GM21367 (cell line): ENCODE results near the gene STAT6.

Experiments
- ATAC-seq: cut with Tn5 transposase; IDR thresholded peaks from one replicate; pipeline ENCODE4 v1.9.1; 2021; ENCODE audit not compliant: unreplicated experiment

STAT6 gene

DNA sequence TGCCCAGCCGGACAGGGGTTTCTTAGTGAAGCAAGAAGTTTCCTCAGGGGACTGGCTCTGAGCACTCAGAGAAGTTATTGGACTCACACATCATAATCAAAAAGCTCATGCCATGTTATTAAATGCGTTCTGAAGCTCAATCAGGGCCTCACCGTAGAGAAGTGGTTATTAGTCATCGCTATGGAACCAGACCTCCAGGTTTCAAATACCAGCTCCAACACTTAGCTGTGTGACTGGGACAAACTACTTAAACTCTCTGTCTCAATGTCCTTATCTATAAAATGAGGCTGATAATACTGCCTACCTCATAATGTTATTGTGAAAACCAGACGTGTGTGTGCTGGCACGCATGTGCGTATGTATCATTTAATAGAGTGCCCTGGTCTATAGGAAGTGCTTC is 7.3 kb downstream of the STAT6 start:
- ATAC-seq: no peak

DNA sequence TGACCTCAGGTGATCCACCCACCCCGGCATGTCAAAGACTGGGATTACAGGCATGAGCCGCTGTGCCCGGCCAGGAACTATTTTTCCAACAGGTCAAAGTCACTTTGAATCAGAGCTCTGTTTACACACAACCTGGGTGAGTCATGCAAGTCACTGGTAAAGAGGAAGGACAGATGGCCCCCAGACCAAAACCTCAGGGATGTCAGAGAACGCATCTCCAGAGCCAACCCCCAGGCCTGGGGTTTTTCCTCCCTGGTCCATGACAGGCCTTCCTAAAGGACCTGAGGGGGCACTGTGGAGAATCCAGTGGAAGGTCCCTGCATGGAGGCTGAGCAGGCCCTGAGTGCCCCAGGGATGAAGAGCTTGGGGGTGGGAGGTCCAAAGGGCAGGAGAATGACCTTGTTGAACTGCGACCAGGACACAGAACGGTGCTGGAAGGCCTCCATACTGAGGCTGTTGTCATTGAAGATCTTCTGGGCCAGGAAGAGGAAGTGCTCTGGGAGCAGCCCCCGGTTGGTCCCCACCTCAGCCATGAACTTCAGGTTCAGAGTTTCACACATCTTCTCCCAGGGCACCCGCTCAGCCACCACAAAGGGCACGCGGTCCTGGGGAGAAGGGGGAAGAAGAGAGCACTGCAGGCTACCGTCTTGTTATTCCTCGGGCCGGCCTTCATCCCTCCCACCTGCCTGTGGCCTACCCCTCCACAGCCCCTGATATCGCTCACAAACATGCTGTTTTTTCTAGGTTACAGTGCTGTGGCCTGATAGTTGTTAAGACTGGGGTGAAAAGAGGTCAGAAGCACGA is 9.1 kb downstream of the STAT6 start:
- ATAC-seq: no peak

DNA sequence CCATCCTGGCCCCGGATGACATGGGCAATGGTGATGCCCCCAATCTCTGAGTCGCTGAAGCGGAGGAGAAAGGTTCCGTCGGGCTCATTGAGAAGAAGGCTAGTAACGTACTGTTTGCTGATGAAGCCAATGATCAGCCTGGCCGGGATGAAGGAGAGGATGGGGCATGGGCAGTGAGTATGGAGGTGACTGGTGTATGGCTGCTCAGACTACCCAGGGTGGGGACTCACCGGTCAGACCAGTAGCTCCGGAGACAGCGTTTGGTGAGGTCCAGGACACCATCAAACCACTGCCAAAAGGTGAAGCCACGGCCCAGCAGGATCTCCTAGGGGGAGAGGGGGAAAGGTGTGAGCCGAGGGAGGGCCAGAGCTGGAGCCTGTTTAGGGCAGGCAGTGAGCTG is 11.4 kb downstream of the STAT6 start:
- no peak for ATAC-seq

DNA sequence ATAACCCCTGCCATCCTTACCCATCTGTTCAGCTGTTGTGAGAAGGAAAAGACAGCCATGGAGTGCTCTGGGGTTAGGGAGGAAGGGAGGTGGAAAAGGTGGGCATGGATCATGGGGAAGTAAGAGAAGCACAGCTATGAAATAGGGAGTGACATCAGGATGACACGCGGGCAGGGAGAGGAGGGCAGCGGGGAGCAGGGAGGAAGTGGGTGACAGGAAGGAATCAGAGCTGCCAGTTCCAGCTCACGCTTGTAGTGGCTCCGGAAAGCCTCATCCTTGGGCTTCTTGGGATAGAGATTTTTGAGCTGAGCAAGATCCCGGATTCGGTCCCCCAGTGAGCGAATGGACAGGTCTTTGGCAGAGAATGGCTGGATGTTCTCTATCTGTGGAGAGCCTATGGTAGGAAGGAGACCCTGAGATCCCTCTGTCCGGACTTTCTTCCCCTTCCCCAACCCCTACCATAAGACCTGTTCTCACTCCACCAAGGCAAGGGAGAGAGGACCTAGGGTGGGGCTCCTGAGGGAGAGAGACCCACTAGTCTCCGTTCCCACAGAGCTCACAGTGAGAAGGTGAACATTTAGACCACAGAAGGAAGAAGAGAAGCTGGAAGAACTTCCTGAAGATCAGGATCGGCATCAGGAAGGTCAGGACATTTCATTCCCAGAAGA is 12.0 kb downstream of the STAT6 start:
- ATAC-seq: no peak

DNA sequence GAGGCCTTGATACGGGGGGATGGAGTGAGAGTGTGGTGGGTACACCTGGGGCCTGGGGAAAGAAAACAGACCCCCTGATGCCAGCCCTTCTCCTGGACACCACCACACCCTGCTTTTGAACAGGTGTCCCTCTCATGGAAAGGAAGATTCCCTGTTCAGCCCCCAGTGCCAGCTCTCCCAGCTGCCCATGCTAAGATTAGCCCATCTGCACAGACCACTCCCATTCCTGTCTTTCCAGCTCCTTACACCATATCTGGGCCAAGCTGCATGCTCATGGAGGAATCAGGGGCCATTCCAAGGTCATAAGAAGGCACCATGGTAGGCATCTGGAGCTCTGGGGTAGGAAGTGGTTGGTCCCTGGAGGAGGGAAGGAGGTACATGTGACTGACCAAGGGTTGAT is 12.6 kb downstream of the STAT6 start:
- no peak for ATAC-seq

DNA sequence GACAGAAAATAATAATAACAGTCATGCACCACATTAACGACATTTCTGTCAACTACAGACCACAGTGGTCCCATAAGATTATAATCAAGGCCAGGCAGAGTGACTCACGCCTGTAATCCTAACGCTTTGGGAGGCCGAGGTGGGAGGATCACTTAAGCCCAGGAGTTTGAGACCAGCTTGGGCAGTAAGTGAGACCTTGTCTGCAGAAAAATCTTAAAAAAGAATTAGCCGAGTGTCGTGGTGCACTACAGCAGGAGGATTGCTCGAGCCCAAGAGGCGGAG is 13.7 kb downstream of the STAT6 start:
- no peak for ATAC-seq

DNA sequence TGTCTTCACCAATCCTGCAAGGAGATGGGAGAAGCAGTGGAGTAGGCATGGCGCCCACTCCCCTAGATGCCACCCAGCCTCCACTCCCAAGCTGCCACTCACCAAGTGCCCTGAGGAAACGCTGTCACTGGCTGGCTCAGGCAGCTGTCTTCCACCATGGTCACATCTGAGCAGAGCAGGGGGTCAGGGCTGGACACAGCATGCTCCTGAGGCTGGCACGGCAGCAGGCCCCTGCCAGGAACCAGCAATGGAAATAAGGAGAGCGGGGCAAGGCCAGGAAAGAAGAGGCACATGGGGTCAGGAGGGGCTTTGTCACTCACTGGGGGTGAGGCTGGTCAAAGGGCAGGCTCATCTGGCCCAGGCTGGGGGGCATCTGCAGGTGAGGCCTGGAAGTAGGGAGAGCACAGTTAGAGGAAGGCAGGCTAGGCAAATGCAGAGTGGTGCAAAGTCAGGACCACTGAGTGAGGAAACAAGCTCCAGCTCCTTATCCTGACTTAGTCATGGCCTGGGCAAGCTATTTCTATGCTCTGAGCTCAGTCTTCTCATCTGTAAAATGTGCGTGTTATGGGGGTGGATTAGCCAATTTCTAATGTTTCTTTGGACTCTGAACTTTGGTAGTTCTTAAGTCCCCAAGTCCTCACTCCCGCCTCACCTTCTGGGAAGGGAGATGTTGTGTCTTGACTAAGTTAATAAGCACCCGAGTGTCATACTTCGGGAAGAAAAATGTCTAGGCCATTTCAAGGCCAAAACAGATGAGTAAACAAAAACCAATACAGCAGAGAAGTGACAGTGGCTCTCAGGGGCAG is 14.2 kb downstream of the STAT6 start:
- ATAC-seq: no peak

DNA sequence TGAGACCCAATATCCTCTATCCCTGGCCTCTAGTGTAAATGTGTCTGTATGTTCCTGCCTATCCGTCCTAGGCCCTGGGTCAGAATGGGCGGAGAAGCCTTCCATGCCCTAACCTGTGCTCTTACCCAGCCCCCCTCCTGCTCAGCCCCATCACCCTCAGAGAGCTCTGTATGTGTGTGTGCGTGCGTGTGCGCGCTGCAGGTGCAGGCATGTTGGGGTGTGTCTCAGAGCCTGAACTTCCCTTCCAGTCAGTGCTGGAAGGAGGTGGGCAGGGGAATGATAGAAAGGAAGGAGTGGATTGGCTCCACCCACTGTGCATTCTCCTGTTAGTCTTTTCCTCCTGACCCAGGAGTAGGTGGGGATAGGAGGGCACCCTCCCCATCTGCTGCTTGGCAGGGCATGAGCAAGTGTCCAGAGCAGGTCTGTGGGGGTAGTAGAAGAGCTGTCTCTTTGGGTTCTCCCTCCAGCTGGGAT is 15.0 kb downstream of the STAT6 start:
- no peak for ATAC-seq

DNA sequence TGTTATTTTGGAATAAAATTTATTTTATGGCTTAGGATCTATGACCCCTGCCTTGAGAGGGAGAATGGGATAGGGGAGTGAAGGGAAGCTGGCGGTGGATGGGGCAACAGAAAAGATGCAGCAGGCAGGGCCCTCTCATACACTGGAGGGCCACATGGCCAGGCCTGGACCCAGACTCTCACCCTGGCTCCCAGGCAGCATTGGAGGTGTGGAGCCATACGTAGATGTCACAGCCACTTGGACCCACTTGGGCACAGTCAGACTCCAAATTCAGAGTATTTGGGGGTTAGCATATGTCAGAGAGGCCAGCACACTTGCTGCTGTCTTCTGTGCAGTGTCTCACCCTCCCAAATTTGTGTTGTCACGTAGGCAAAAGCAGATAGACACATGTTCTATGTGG is 15.7 kb downstream of the STAT6 start:
- no peak for ATAC-seq

DNA sequence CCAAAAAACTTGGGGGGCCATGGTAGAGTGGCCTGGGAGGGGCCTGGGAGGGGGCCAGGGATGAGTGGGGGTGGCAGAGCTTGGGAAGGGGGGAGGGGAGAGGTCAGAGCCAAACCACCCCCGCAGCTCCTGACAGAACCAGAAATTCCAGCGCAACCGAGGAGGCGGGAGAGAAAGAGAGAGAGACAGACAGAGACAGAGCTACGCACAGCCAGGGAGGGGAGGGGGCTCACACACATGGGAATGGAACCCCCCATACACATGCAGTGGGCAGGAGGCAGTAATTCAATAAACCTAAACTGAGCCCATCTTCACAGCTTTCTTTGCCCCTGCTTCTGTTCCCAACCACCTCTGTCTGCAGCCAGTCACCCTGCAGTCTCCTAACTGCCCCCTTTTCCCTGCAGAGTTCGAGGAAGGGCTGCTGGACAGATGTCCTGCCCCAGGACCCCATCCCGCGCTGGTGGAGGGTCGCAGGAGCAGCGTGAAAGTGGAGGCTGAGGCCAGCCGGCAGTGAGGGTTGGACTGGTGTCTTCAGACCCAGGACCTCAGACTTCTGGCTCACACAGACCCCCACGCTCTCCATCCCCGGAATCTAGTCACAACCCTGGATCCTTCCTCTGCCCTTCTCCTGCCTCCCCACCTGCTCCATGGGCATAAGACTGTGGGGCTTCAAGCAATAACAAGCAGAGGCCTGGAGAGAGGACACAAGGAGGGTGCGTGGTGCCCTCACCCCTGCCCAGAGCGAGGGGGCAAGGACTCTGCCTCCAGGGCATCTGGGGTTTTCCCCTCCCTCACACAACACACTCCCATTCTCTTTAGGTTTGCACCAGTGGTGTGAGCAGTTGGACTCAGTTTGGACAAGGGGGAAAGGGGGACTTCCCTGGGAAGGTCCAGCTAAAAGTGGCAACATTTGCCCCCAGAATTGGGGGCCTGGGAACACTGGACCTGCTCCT is 16.7 kb downstream of the STAT6 start:
- no peak for ATAC-seq

DNA sequence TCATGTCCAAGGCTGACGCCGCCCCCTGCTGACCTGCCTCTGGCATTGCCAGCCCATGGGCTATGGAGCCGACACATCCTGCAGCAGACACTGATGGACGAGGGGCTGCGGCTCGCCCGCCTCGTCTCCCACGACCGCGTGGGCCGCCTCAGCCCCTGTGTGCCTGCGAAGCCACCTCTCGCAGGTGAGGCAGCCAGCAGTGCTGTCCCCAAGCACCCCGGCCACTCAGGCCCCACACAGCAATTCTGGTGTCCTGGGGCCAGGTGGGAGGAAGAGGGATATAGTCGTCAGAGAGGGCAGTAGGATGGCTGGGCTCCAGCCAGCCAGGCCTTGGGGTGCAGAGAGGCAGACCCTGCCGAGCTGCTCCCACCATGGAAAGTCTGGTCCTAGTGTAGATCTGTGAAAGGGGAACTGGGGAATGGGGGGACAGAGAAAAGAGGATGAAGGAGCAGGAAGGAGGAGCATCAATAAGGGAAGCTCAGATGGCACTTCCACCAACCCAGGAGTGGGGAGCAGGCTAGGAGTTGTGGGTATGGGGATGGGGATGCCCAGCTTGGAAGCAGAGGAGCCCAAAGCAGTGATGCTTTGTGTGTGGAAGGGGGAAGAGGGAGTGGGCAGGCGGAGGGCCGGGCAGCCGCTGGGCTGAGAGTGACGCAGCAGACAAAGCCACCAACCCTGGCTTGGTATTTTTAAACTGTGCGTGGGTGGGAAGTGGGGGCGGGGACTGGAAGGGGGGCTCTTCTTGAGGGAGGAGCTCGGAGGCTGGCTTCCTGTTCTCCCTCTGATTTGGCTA is 17.6 kb downstream of the STAT6 start:
- no peak for ATAC-seq

DNA sequence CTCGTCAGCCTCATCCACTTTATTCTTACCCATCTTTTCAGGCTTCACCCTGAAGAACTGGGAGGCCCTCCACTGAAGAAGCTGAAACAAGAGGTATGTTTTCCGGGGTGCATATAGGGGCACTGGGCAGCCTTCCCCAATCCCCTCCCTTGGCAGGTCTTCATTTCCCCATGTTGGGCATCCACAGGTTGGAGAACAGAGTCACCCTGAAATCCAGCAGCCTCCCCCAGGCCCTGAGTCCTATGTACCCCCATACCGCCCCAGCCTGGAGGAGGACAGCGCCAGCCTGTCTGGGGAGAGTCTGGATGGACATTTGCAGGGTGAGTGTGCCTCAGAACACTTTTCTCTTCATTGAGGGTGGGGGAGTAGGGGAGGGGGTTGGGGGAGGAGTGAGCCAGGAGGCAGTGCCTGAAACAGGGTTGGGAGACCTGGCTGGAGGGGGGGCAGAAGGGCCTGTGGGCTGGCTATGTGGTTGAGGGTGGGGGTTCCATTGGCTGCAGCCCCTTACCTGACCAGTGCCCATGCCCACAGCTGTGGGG is 18.2 kb downstream of the STAT6 start:
- no peak for ATAC-seq

DNA sequence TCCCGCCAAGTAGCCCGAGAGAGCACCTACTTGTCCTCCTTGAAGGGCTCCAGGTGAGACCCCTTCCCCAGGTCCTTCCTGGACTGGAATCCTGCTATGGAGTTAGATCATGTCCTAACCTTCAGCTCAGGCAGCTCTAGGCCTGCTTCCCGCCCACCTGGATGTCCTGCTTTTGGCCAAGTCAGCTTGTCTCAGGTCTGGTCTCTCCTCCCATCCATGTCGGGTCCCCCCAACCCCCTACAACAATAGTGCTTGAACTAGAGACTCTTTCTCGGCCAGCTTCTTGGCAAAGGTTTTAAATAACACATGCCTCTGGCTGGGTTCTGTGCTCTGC is 18.7 kb downstream of the STAT6 start:
- no peak for ATAC-seq

DNA sequence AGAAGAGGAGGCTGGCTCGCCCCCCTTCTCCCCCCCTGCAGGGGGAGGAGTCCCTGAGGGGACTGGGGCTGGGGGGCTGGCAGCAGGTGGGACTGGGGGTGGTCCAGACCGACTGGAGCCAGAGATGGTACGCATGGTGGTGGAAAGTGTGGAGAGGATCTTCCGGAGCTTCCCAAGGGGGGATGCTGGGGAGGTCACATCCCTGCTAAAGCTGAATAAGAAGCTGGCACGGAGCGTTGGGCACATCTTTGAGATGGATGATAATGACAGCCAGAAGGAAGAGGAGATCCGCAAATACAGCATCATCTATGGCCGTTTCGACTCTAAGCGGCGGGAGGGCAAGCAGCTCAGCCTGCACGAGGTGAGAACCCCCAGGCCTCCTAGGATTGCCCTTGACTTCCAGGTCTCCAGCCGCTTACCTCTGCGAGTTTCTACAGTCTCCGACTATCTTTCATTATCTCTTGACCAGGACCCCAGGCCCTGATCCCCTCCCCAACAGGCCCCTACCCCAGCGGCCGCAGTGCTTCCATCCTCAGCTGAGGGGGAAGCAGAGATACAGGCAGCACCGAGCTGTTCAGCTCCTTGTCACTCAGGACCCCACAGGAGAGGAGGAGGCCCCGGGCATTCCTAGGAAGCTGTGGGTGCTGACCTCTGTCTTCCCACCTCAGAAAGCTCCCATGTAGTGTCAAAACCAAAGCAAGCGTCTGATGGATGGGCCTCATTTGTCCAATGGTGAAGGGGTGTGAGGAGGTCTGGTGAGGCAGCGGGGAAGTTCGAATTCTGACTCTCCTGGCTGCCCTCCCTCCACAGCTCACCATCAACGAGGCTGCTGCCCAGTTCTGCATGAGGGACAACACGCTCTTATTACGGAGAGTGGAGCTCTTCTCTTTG is 19.3 kb downstream of the STAT6 start:
- no peak for ATAC-seq

DNA sequence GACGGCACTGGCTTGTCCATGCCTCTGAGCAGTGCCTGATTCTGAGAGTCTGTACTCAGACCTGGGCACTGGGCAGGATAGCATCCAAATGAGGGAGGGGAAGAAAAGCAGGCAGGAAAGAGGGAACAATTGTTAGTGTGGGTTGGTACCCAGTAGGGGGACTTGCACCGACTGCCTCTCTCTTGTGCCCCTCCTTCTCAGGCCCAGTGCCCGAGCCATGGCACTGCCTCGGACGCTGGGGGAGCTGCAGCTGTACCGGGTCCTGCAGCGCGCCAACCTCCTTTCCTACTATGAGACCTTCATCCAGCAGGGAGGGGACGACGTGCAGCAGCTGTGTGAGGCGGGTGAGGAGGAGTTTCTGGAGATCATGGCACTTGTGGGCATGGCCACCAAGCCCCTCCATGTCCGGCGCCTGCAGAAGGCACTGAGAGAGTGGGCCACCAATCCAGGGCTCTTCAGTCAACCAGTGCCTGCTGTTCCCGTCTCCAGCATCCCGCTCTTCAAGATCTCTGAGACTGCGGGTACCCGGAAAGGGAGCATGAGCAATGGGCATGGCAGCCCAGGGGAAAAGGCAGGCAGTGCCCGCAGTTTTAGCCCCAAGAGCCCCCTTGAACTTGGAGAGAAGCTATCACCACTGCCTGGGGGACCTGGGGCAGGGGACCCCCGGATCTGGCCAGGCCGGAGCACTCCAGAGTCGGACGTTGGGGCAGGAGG is 20.1 kb downstream of the STAT6 start:
- no peak for ATAC-seq

DNA sequence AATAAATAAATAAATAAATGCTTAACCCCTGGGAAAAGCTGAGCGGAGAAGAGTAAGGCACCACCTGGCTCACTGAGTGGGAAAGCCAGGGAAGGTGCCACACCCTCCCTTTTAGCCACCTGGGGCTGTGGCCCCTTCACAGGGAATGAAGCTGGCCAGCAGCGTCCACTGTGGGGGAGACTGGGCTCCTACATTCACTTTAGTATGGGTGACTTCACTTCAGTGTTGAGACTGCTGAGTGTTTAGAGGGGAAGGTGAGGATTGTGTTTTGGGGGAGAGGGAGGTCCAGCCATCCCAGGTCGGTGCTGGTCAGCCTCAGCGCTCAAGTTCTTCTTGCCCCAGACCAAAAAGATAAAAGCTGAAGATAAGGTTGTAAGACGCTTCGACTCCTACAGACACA is 20.7 kb downstream of the STAT6 start:
- no peak for ATAC-seq

DNA sequence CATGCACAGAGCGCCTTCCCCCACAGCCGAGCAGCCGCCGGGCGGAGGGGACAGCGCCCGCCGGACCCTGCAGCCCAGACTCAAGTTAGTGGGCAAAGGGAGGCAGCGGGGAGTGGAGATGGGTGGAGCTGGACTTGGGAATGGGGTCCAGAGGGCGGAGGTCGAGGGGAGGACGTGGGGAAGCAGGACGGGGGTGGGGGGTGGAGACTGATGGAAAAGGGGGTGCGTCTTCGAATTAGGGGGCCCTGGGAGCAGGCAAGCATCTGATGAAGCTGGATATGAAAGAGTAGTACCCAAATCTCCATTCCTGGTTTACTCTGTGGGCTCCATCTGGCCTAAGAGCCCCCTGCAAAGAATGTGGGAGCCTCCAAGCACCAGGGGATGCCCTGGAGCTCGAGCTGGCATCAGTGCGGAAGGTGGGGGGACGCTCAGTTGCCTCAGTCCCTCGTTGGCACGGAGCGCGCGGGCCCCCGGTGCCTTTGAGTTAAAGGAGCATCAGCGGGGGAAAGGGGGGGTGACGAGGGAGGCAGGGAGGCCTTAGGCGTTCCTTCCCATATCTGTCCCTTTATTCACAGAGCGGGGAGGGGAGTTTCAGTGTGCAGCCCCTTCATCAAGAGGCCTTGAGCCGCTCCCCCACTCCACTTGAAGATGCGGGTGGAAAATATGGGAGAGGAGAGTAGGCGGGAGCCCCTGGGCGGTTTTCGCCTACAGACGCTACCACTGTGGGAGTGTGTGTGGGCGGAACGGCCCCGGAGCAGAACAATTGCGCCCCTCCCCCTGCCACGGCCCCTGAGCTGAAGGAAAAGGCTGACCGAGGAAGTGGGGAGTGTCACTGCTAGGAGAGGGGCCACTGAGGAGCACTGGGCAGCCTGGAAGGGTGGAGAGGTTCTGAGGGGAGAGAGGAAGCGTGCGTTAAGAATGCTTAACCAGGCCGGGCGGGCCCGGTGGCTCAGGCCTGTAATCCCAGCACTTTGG is 21.6 kb downstream of the STAT6 start:
- no peak for ATAC-seq
